Skin of body (tissue), 2 donors: ENCODE results near the gene CTNNBL1. TPM values are rescaled to one million over a fixed set of nuclear protein-coding genes. Genes with fewer than 3 reads are reported as not detected.

Experiments used
- DNase-seq: peaks from one replicate; lab custom pipeline; 2025; lab: John Stamatoyannopoulos, UW
- total RNA-seq: library from RNA; depleted of rRNA; stranded (reverse); fragments of >200 nt; gene quantifications from one replicate; pipeline ENCODE4 v1.2.3, GENCODE V29; 2014

The CTNNBL1 gene
- total RNA-seq, 1 donor from 2014 or later = 25.7 TPM

GRCh38 chr20:37914672-37915433 lies 221.0 kb downstream of the CTNNBL1 start:
- DNase-seq = no peak

GRCh38 chr20:37915434-37915787 lies 221.6 kb downstream of the CTNNBL1 start:
- no peak for DNase-seq

GRCh38 chr20:37915800-37916570 lies 222.2 kb downstream of the CTNNBL1 start:
- DNase-seq = no peak

GRCh38 chr20:37917461-37917860 lies 223.6 kb downstream of the CTNNBL1 start:
- DNase-seq = no peak

GRCh38 chr20:37918035-37918434 lies 224.2 kb downstream of the CTNNBL1 start:
- no peak for DNase-seq

GRCh38 chr20:37919389-37920040 lies 225.7 kb downstream of the CTNNBL1 start:
- no peak for DNase-seq

- no peak for DNase-seq
Observed at GRCh38 chr20:37920270-37920669, 226.4 kb downstream of the CTNNBL1 start.

- DNase-seq = no peak
Observed at GRCh38 chr20:37920679-37921322, 227.0 kb downstream of the CTNNBL1 start.

GRCh38 chr20:37921341-37921929 lies 227.6 kb downstream of the CTNNBL1 start:
- DNase-seq = no peak

Other genes with a start within 250 kb of the CTNNBL1 start
- gene NNAT, start 172.8 kb upstream of the CTNNBL1 start, total RNA-seq = 22.0 TPM
- gene BLCAP, start 166.2 kb upstream of the CTNNBL1 start, total RNA-seq = 51.9 TPM
- gene VSTM2L, start 209.1 kb downstream of the CTNNBL1 start, total RNA-seq = 4.1 TPM